ENCODE data around the gene ADD3. TPM values are rescaled to one million over a fixed set of nuclear protein-coding genes. Genes with fewer than 3 reads are reported as not detected.

ADD3 gene
- total and polyA plus RNA-seq, 2 of the 13 experiments (the other 11 are each of a cell fraction or from before 2014, with no cell fraction given) = 44.7 to 57.5 TPM

DNA sequence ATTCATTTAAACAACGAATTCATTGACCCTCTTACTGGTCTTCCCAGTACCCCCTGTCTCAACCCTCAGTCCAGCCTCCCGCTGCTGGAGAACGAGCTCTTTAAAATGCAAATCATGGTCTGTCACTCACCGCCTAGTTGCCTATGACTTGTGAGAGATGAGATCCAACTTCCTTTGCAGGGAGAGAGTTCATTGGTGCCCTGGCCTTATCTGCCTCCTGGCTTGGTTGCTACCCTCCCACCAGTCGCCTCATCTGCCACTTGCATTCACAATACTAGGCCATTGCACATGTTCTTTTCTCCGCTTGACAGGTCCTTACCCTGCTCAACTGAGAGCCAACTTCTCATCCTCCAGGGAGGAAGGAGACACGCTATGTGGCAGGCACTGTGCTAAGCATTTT lies 145.6 kb downstream of the ADD3 start (continued):
- TF ChIP-seq MTERF4 (CRISPR knock-in tag; IDR thresholded peaks at IDR 0.05) (no peak), AHR (CRISPR knock-in tag; IDR thresholded peaks at IDR 0.05) (no peak)
- TF ChIP-seq, protein P1, sequence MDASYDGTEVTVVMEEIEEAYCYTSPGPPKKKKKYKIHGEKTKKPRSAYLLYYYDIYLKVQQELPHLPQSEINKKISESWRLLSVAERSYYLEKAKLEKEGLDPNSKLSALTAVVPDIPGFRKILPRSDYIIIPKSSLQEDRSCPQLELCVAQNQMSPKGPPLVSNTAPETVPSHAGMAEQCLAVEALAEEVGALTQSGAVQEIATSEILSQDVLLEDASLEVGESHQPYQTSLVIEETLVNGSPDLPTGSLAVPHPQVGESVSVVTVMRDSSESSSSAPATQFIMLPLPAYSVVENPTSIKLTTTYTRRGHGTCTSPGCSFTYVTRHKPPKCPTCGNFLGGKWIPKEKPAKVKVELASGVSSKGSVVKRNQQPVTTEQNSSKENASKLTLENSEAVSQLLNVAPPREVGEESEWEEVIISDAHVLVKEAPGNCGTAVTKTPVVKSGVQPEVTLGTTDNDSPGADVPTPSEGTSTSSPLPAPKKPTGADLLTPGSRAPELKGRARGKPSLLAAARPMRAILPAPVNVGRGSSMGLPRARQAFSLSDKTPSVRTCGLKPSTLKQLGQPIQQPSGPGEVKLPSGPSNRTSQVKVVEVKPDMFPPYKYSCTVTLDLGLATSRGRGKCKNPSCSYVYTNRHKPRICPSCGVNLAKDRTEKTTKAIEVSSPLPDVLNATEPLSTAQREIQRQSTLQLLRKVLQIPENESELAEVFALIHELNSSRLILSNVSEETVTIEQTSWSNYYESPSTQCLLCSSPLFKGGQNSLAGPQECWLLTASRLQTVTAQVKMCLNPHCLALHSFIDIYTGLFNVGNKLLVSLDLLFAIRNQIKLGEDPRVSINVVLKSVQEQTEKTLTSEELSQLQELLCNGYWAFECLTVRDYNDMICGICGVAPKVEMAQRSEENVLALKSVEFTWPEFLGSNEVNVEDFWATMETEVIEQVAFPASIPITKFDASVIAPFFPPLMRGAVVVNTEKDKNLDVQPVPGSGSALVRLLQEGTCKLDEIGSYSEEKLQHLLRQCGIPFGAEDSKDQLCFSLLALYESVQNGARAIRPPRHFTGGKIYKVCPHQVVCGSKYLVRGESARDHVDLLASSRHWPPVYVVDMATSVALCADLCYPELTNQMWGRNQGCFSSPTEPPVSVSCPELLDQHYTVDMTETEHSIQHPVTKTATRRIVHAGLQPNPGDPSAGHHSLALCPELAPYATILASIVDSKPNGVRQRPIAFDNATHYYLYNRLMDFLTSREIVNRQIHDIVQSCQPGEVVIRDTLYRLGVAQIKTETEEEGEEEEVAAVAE (CRISPR knock-in tag; IDR thresholded peaks at IDR 0.05; ENCODE audit: borderline replicate concordance) = no peak

GRCh38 chr10:110156046-110156445 lies 148.3 kb downstream of the ADD3 start:
- Histone ChIP-seq H3K27ac (ENCODE audit: extremely low read length, insufficient read depth, low read length) (no peak overlapping the region), H3K4me1 (ENCODE audit: insufficient read depth, low read length) (no peaks in the 10 kb centered on the region), H3K9ac (ENCODE audit: insufficient read depth, low read depth, low read length) (no peak overlapping the region), H4K20me1 (ENCODE audit: insufficient read depth, low read length) (no peaks in the 10 kb centered on the region), H3K27me3 (ENCODE audit: control insufficient read depth in 1 of 2, insufficient read depth in 2 of 2, low read length in 2 of 2) (peaks cover 3 to 24% of the 10 kb centered on the region in 2 experiments; a peak in 3 of 5 replicates), H3K4me3 (replicated peaks in 1 of 3; ENCODE audit: insufficient read depth in 1 of 3, low read depth in 2 of 3, low read length in 3 of 3) (no peak overlapping the region), H3K4me2 (ENCODE audit: low read depth, low read length) (no peak overlapping the region), H2AFZ (ENCODE audit: low read length) (no peak overlapping the region), H3K9me3 (ENCODE audit: low read length) (no peaks in the 10 kb centered on the region), H3K79me2 (ENCODE audit: insufficient read depth, low read length) (no peaks in the 10 kb centered on the region), H3K36me3 (replicated peaks in 1 of 2; ENCODE audit: control insufficient read depth in 1 of 2, insufficient read depth in 2 of 2, low read length in 2 of 2) (no peaks in the 10 kb centered on the region)
- intact Hi-C loops (cut with micrococcal nuclease; ENCODE audit: unreplicated experiment) (no loop called here), in situ Hi-C loops (cut with HindIII; ENCODE audit: extremely low pct_ligation_motif_present, low pct_unique_long_range_greater_than_20kb) (no loop called here)
- no TSS peak for BruUV-seq (replicated peaks)
- DNase-seq (ENCODE audit: low spot score) (no peak), FAIRE-seq (no peak), ATAC-seq (no peak)
- CTCF ChIA-PET (ENCODE audit: low intra/inter-chr PET ratio, low total read pairs) = no interaction called here
- 37% methylated on average over 8 of the region's 8 CpGs for WGBS (ENCODE audit: low lambda C conversion rate)
- no peak for TF ChIP-seq SMAD1 (CRISPR knock-in tag; IDR thresholded peaks at IDR 0.05; ENCODE audit: borderline replicate concordance, low read depth)
- TF ChIP-seq CAMTA2 (CRISPR knock-in tag; IDR thresholded peaks at IDR 0.05; ENCODE audit: borderline replicate concordance) = no peak
- POLR2A ChIA-PET = no interaction called here

Data from HepG2 (cell line).